GM12801 (cell line): Measurements from ENCODE around the gene TMC2.

ENCODE experiments used
- CTCF ChIP-seq: IDR thresholded peaks from one replicate; pipeline ENCODE4 v1.5.1; 2011; ENCODE audit warnings: control low read depth; ENCODE audit not compliant: insufficient read length; ENCODE audit errors: extremely low read depth

TMC2 gene

GRCh38 chr20:2585811-2586210, 49.4 kb downstream of the TMC2 start:
- TF ChIP-seq CTCF, result no peak

GRCh38 chr20:2593756-2594155, 57.4 kb downstream of the TMC2 start:
- TF ChIP-seq CTCF, result no peak

GRCh38 chr20:2595076-2595475, 58.7 kb downstream of the TMC2 start:
- no peak for TF ChIP-seq CTCF

GRCh38 chr20:2596673-2597279, 60.4 kb downstream of the TMC2 start:
- no peak for TF ChIP-seq CTCF

GRCh38 chr20:2599288-2600006, 63.1 kb downstream of the TMC2 start:
- no peak for TF ChIP-seq CTCF

- TF ChIP-seq CTCF, result no peak
These were observed 65.8 kb downstream of the TMC2 start for GRCh38 chr20:2602046-2602735.

- no peak for TF ChIP-seq CTCF
These were observed 66.4 kb downstream of the TMC2 start for GRCh38 chr20:2602746-2603145.
